ENCODE data around the gene C14orf180.

The C14orf180 gene

DNA sequence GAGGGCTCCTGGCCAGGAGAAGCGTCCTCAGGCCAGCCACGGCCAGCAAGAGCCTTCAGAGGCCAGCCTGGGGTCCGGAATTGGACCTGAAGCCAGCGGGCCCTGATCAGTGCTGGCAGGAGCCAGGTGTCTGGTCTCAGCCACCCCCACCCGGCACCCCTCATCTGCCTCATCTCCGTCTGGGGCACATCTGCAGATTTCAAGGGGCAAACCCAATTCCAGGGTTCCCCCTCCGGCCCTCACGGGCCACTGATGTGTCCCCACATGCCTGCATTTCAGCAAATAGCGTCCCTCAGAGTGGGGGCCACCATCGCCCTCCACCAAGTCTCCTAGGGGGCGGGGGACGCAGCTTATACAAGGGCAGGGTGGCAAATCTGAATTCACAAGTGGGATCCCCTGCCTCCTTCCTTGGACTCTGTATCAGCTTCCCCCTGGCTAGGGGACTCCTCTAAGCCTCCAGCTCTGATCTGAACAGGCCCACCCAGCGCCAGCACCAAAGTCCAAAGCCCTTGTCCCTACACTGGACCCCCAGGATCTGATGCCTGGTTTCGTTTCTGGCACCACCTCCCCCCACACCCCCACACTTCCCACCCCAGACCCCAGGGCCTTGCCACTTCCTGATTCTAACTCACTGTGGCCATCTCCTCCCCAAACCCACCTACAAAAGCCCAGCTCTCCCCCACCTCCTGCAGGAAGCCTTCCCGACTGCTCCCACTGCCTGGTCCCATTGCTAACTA, 14.9 kb downstream of the C14orf180 start:
- DNase-seq: no peak

DNA sequence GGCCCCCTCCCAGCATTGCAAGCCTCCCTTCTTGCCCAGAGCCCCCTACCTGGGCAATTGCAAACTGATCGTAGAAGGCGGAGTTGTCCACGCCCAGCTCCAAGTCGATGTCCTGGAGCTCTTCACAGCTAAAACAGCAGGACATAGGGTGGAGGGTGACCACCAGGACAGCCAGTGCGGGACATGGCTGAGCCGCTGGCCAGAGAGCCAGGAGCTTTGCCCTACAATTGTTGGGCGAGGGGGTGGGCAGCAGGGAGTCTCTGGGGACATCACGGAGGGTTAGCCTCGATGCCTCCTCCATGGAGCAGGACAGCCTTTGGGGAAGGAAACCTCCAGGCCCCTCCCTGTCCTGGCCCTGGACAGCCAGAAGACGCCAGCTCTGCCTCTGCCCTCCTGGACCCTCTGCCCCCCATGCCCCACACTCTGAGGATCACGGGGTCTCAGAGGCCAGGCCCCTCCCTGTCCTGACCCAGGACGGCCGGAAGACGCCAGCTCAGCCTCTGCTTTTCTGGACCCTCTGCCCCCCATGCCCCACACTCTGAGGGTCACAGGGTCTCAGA, 15.6 kb downstream of the C14orf180 start:
- no peak for DNase-seq

DNA sequence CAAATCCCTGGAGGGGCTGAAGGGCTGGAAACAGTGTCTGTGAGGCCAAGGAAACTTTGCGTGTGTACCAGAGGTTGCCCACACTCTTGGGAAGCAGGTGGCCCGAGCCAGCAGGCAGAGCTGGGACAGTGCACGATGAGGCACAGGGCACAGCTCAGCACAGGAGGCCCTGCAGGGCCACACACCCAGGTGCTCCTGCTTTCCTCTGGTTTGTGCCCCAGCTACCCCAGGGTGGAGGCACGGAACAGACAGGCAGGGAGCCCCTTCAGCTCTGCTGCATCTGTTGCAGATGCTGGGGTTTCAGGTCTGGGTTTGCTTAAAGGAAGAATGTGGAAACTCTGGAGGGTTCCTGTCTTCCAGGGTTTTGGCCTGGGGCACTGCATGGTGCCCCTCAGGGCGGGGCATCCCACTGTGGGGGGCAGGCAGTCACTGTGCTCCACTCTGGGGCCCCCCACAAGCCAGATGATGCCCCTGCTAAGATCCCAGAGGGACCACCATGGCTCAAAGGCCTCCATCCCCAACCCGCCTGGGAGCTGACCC, 16.4 kb downstream of the C14orf180 start:
- no peak for DNase-seq

DNA sequence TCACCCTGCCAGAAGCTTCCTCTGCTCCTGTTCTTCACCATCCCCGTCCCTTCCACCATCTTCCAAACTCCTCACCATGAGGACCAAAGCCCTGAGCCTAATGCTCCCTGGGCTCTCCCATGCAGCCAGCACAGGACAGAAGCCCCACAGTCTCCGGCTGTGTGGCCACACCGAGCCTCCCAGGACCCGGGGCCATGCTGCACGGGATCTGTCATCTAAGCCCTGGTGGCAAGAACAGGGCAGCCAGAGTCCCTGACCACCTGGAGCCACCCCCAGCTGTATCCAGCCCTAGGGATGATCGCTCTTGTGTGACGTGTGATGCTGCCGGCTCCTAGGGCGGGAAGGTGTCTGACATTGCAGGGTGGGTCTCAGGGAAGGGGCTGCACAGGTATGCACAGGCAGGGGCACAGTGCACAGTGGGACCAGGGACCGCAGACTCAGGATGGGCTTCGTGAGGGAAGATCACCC, 16.9 kb downstream of the C14orf180 start:
- no peak for DNase-seq

DNA sequence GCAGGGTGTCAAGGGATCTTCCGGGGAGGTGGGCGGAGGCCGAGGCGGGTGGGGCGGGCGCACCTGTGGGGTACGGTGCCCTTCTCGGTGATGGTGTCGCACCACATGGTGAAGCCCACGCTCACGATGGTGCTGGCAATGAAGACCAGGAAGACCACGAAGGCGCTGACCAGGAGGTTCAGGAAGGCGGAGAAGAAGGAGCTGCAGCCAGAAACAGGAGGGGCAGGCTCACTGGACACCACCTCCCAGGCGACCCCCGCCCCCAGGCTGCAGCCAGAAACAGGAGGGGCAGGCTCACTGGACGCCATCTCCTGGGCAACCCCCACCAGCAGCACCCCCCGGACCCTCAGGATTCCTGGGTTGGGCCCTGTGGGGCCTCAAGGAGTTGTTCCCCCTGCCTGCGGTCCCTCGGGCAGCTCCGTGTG, 17.4 kb downstream of the C14orf180 start:
- DNase-seq: no peak

DNA sequence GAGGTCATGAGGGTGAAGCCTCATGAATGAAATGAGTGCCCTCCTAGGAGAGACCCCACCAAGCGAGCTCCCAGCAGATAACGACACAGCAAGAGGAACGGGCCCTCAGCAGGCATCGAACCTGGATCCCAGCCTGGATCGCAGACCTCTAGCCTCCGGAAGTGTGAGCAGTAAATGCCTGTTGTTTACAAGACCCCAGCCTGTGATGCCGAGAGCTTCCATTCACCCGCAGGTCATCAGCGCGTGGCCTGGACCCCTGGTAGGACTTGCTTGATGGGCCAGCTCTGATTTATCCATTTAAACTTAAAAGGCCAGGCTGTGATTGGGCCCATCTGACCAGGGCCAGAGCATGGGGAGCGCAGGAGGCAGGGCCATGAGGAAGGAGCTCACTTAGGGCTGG, 18.0 kb downstream of the C14orf180 start:
- no peak for DNase-seq

DNA sequence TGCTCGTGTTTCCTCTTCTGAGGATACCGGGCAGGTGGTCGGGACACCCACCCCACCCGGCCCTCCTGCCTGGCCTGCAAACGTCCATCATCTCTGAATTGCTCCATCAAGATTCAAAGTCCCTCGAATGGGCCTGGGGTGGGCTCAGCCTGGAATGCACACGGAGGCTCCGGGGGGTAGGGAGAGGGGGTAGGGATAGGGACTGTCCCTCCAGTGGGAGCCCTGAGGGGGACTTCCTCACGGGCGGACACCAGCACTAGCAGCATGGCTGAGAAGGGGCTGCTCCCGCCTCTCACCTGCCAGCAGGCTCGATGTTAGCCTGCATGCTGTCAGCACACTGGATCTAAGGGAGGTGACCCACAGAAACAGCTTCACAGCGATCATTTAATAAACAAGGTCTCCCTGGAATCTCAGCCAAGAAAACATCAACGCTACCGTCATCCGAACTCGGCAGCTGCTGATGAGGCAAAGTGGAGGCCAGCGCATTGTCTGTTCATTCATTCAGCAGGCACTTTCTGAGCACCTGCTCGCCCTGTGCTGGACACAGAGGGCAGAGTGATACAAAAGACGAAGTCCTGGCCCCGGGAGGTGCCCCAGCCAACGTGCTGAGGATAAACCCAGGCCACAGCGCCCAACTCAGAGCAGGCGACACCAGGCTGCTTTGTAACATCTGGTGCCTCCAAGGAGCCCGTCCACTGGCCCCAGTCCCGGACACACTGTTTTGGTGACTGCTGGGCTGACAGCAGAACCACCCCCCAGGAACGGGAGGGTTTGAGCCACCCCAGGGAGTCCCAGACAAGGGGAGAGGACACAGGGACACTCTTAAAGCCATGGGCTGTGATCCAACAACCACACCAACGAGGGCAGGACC, 18.7 kb downstream of the C14orf180 start:
- DNase-seq: no peak

DNA sequence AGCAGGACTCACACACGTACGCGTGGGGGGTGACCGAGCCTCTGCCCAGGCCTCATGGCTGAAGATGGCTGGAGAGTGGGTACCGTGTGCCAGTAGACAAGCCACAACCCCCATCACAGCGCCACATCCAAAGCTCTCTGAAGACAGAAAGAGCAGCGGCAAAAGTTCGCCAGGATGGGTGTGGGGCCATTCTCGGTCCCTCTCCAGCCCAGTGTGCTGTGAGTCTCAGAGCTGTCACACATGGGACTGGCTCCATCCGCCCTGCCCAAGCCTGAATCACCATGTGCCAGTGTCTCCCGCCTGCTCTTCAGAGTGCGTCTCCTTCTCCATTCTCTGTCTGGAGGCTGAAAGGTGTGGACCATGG, 19.3 kb downstream of the C14orf180 start:
- DNase-seq: no peak

DNA sequence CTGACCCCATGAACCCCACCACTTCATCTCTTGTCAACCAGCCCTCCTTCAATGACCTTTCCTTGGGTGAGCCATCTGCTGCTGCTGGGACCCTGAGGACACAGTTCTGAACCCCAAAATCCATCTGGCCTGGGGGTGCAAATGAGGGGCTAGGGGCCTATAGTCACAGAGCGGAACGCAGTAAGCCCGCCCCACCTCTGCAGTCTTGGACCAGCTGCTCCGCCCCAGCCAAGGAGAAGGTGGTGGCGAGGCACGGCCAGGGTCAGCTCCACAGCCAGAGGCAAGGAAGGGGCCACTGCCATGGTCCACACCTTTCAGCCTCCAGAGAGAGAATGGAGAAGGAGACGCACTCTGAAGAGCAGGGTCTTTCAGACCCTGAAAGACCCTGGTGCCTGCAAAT, 19.9 kb downstream of the C14orf180 start:
- DNase-seq: no peak

DNA sequence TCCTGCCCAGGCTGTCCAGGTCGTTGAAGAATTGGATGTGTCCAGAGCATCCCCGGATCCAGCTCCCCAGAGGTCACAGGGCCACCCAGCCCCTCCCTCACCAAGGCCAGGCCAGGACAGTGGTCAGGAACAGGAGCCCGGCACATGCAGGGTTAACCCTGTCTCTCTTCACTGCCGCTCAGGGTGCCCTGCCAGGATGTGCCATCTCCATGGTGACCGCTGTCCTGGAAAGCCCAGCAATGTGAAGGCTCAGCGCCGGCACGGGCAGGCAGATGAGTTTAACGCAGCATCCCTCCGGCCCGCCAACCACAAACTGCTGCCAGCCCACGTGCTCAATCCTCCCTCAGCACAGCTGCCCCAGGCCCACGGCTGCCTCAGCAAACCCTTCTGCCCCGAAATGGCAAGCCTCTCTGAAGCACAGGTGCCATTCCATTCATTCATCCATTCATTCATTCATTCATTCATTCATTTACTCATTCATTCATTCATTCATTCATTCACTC, 20.6 kb downstream of the C14orf180 start:
- DNase-seq: no peak

DNA sequence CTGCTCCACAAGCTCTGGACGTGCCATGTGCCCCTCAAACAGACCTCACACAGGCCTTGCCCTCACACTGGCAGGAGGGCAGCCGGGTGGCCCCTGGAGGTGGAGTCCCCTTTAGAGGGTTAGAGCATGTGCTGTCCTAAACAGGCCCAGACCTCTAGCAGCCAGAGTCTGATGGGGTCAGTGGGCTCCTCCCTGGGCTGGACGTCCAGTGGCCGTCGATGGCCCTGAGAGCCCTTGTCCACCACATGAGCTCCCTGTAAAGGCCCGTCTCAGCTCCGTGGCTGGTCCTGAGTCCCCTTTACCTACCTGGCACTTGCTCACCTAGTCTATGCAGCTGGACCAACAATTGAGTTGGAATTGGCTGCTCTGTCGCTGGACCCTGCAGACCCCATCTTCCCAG, 21.2 kb downstream of the C14orf180 start:
- no peak for DNase-seq

DNA sequence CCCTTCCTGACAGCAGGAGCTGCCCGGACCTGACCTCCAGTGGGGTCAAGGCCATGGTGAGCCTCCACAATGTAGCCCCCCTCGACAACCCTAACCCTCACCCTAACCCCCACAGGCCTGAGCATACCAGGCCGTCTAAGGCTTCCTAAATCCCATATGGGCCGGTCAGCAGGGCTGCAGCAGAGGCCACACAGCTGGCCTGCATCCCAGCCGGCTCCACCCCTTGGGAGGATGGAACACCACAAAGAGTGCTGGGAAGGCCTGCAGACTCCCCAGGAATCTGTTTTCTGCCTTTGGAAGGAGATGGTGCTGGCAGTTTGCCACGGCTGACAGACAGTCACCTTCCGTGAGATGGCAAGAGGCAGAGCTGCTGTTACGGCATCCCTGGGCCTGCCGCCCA, 22.2 kb downstream of the C14orf180 start:
- DNase-seq: no peak

DNA sequence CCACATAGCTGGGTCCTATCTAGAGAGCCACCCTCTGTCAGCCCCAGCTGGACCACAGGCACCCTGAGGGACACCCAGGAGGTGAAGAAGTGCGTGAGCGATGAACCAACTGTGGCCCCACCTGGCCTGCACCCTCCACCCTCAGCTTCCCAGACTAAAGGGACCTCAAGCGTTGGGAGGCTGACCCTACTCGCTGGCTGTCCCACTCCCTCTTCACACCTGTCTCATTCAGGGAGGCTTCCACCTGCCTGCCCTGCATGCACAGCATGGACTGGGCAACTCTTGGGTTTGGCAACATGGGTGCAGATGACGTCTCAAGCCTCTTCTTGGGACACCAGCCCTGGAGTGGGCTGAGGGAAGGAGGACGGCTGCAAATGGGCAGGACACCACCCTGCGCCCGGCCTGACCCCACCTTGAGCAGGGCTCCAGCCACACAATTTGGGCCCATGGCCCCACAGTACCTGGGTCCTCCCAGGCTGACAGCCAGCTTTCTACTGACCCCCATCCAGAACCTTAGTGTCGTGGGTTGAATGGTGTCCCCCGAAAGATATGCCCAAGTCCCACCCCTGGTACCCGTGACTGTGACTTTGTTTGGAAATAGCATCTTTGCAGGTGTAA, 22.9 kb downstream of the C14orf180 start:
- no peak for DNase-seq

DNA sequence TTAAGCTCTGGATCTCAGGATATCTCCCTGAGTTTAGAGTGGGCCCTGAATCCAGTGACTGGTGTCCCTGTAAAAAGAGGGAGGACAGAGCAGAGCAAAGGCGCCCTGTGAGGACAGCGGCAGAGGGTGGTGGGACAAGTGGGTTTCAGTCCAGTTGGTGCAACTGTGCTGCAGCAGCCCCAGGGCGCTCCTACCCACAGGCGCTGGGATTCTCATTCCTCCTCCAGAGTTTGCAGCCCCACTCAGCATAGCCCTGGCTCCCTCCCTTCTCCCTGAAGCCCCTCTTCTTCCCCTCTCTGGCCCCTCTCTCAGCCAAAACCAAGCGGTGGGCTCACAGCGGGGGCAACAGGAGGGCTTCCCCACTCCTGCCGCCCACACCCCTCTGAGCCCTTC, 23.4 kb downstream of the C14orf180 start:
- DNase-seq: no peak

DNA sequence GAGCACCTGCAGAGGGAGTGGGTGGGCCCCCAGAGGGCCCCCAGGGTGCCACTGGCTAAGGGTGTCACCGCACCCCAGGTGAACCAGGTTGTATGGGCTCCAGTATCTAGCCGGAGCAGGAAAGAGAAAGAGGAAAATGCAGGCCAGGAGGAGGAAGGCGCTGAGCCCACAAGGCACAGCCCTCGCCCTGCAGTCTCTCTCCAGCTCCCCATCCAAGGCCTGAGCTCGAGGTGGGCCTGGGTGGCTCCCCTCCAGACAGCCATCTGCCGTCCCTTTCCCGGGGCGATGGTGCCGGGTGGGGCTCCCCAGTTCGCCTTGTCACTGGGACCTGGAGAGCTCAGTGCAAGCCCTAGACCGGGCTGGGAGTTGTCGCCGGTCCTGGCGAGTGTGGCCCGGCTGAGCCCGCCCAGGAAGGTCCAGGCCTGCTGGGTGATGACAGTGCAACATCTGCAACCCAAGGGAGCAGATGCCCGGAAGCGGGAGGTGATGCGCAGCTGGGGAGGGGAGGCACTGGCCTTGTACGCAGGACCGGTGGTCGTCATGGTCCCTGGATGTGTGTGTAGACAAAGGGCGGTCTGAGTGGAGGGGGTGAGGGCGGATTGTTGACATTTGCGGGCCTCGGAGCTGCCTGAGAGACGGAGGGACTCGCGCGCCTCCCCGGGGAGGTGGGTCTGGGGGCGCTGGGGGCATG, 24.3 kb downstream of the C14orf180 start:
- DNase-seq: peak; percentile 27

DNA sequence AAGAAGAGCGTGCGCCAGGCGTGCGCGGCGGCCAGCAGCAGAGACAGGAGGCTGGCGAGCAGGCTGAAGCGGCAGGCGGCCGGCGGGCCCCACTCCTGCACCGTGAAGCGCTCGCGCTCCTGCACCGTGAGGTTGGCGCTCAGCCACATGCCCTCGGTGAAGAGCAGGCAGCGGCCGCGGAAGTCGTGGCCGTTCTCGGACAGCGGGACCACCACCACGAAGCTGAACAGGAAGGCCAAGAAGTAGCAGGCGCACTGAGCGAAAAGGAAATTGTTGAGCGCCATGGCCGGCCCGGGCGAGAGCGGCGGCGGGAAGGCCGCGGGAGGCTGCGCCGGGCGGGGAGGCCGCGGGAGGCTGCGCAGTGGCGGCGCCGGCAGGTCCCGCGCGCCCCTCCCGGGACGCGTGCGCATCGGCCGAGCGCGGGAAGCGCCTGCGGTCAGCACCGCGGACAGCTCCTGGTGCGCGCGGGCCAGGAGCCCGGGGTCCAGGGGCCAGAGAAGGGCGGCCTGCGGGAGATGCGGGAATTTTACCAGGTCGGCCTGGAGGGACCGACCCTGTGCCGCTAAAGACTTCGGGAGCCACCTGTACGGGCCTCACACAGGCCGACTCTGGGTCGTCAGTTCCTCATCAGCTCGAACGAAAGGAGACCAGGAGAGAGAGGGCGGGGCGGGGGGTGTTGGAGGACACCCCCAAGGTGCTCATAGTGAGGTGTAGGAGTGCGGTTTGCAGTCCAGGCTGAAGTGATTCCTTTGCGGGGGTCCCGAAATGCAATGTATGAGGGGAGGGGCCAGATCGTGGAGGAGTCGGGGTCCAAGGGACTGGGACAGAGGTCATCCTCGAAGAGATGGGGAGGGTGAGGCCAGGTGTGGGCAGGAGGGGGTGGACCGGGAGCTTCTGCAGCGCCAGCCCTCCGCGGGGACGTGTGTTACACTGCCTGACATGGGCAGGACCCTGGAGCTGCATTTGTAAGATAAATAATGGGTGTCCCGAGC, 25.2 kb downstream of the C14orf180 start, which contains the start of gene TMEM179:
TSS of gene TMEM179 (minus strand) at position 315 of the 992 bp plus-strand sequence. CDS start at position 284, 31 bp downstream.
- DNase-seq: no peak

DNA sequence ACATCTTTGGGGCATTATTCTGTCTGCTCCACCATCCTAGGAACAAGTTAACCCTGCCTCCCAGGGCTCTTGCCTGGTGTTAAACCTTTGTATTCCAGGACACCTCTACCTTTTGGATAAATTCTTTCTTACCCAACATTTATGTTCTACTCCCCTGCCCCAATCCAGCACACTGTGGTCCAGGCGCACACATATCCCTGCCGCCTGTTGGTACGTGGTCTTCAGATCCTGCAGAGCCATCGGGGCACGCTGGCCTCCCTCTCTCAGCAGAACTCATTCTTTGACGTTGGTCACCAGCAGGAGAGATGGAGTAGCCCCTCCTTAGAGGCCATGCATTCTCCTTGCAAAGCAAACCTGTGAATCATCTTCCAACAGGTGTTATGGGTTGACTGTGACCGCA, 30.1 kb downstream of the C14orf180 start:
- DNase-seq: no peak

DNA sequence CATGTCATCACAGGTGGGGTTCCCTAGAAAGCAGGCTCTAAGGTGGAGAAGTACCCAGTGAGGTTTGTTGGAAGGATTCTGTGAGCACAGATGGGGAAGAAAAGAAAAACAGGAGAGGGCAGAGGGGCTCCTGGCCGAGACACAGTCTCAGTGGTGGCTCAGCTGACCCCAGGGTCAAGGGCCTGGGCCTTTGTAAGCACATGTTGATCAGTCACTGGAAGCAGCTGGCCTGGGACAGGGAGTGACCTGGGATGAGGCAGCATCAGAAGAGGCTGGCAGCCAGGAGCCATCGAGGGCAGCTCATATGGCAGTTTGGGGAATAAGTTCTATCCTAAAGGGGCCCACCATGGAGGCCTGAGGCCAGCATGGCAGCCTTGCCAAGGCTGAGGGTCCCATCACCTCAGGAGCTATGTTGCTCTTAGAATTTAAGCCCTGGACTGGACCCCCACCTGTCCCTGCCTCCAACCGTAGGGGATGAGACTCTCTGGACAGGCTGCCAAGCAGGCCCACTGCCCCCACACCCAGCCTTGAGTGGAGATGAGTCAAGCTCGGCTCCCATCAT, 31.3 kb downstream of the C14orf180 start:
- no peak for DNase-seq

DNA sequence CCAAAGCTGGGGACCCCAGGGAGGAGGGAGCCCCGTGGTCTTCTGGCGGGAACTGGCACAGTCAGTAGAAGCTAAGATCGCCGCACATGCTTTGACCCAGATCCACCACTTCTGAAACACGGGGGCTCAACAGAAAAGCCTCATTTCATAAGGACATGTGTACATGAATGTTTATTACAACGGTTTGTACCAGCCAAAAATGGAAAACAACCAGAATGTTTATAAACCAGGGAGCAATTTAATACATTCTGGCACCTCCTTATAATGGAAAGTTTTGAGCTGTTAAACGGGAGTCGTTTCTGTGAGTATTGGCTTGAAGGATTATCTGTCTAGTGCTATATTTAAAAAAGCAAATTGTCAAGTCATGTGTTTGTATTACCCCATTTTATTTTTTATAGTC, 32.3 kb downstream of the C14orf180 start:
- DNase-seq: no peak

DNA sequence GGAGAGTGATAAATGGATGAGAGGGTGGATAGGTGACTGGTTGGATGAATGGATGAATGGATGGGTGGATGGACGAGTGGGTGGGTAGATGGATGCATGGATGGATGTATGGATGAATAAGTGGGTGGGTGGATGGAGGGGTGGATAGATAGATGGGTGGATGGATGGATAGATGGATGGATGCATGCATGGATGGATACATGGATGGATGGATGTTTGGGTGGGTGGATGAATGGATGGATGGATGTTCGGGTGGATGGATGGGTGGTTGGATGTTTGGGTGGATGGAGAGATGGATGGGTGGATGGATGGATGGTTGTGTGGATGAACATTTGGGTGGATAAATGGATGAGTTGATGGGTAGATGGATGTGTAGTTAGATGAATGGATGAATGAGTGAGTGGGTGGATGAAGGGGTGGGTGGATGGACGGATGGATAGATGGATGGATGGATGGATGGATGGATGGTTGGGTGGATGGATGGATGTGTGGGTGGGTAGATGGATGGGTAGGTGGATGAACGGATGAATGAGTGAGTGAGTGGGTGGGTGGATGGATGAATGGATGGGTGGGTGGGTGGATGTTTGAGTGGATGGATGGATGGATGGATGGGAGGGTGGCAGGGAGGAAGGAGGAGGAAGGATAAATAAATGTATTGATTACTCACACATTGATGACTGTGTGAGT, 34.7 kb downstream of the C14orf180 start:
- no peak for DNase-seq

All from NCI-H1436 (cell line).